ENCODE results near the gene GULP1. TPM values are rescaled to one million over a fixed set of nuclear protein-coding genes. Genes with fewer than 3 reads are reported as not detected.
"Not testable (repeated sequence)": the region's sequence is repeated elsewhere in the genome, so short reads cannot be mapped to it uniquely, and the experiment has no call there.

The GULP1 gene
- total RNA-seq, 1 donor = 42.7 TPM

GRCh38 chr2:188527581-188527993 is 235.9 kb downstream of the GULP1 start:
- TF ChIP-seq CTCF (IDR thresholded peaks at IDR 0.05; ENCODE audit: insufficient read depth, low read length) = no peak
- H3K4me3 ChIP-seq (ENCODE audit: low read depth, low read length) = peak overlapping the region; percentile 15
- peak; percentile 27 for DNase-seq (ENCODE audit: low read depth)

- no peak overlapping the region for H3K4me3 ChIP-seq (ENCODE audit: low read depth, low read length)
- DNase-seq (ENCODE audit: low read depth) = no peak
- TF ChIP-seq CTCF (IDR thresholded peaks at IDR 0.05; ENCODE audit: insufficient read depth, low read length) = no peak
These were observed 238.0 kb downstream of the GULP1 start for GRCh38 chr2:188529710-188530109.

GRCh38 chr2:188534875-188535274 is 243.2 kb downstream of the GULP1 start:
- no peak for TF ChIP-seq CTCF (IDR thresholded peaks at IDR 0.05; ENCODE audit: insufficient read depth, low read length)
- H3K4me3 ChIP-seq (ENCODE audit: low read depth, low read length) = no peak overlapping the region

GRCh38 chr2:188551671-188552070 is 260.0 kb downstream of the GULP1 start:
- no peak for TF ChIP-seq CTCF (IDR thresholded peaks at IDR 0.05; ENCODE audit: insufficient read depth, low read length)
- H3K4me3 ChIP-seq (ENCODE audit: low read depth, low read length) = no peak overlapping the region
- peak; percentile 47 for DNase-seq (ENCODE audit: low read depth)

More at GRCh38 chr2:188534875-188535274, 243.2 kb downstream of the GULP1 start:
- no peak for DNase-seq (ENCODE audit: low read depth)

- DNase-seq (ENCODE audit: low read depth) = no peak
- H3K4me3 ChIP-seq (ENCODE audit: low read depth, low read length) = no peak overlapping the region
- TF ChIP-seq CTCF (IDR thresholded peaks at IDR 0.05; ENCODE audit: insufficient read depth, low read length) = no peak
These were observed 265.4 kb downstream of the GULP1 start for GRCh38 chr2:188557081-188557480.

GRCh38 chr2:188559455-188559854 is 267.8 kb downstream of the GULP1 start:
- not testable (repeated sequence) for DNase-seq (ENCODE audit: low read depth); H3K4me3 ChIP-seq (ENCODE audit: low read depth, low read length)

- no peak overlapping the region for H3K4me3 ChIP-seq (ENCODE audit: low read depth, low read length)
- TF ChIP-seq CTCF (IDR thresholded peaks at IDR 0.05; ENCODE audit: insufficient read depth, low read length) = no peak
- no peak for DNase-seq (ENCODE audit: low read depth)
These were observed 269.9 kb downstream of the GULP1 start for GRCh38 chr2:188561473-188561979.
